Femur (tissue), 1 donor: Measurements from ENCODE around the gene ALOX15.
A peak's percentile ranks its signal among the peaks of the same experiment; 100 is the strongest.
"Not testable (repeated sequence)": the region's sequence is repeated elsewhere in the genome, so short reads cannot be mapped to it uniquely, and the experiment has no call there.

Source experiments
- DNase-seq: peaks from one replicate; pipeline ENCODE4 v3.0.0-alpha.2; 2017

ALOX15 gene

DNA sequence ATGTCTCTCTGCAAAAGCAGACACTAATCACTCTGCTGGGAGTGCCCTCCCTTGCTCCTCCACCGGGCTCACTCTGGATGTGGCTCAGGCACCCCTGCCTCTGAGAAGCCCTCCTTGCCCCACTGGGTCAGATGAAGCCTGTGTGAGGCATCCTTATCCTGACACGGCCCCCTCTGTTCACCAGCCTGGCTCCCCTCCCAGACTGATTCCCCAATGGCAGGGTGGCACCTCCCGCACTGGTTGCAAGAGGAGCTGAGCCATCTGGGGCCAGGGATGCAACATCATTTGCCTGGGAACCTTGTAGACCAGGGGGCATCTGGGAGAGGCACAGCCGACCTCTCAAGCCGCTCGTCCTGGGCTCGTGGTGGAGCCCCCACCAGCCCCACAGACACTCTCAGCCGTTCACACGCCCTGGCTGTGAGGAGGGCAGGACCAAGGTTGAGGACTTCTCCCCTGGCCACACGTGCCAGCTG, 50.5 kb downstream of the ALOX15 start:
- DNase-seq, result no peak

DNA sequence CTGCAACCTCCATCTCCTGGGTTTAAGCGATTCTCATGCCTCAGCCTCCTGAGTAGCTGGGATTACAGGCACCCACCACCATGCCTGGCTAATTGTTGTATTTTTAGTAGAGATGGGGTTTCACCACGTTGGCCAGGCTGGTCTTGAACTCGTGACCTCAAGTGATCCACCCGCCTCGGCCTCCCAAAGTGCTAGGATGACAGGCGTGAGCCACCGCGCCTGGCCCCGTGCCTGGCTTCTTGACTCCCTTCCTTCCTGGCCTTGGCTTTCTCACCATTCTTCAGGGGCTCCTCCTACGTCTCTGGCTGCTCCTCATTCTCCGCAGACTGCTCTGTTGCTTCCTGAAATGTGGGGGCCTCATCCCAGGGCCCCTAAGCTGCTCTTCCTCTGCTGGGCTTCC, 51.4 kb downstream of the ALOX15 start:
- not testable (repeated sequence) for DNase-seq

DNA sequence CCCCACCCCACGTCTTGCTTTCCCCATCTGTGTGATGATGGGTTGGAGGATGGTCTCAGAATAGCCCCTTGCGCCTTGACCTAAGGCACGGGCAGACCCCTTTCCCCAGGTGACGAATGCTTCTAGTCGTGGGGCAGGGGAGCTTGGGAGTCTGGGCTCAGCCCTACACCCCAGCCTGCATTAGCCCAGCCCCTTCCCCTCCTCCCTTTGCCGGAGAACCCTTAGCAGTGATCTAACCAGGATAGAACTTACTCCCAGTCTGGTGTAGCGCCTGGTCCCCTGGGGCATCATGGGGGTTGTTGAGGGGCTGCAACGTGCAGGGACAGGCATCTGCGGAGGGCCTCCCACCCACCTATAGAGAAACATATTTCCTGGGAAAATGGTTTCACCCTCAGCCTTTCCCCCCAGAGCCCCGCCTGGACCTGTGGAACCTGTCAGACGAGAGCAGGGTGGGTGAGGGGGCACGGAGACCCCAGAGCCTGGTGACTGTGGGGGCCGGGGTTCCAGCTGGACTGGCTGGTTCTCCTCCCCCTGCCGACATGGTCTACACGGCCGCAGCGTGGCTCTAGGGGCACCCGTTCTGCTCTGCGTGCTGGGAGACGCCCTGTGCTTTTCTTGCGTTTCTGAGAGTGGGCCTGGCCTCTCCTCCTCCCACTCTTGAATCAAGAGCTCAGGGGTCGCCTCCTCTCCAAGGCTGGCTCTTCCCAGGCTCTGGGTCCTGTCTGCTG, 52.4 kb downstream of the ALOX15 start:
- no peak for DNase-seq

- DNase-seq, result no peak
These were observed 53.1 kb downstream of the ALOX15 start for GRCh38 chr17:4588391-4588790.

DNA sequence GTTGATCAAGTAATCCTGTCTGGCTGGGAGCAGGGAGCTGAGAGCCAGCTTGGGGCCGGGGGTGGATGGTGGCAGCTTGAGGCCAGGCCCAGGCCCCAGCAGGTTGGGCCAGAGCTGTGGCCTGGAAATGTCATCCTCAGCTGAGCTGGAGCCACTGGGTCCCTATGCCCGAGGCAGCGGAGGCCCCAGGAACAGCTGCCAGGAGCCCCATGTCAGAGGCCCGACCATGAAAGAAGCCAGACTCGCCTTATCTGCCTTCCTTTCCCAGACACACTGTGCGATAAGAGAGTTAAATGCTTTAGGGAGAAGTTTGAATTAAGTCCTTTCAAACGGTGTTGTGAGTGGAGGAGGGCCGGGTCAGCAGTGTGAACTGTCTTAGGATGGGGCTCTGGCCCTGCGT, 53.7 kb downstream of the ALOX15 start:
- DNase-seq, result no peak

GRCh38 chr17:4587195-4587594, 54.3 kb downstream of the ALOX15 start:
- DNase-seq, result no peak

DNA sequence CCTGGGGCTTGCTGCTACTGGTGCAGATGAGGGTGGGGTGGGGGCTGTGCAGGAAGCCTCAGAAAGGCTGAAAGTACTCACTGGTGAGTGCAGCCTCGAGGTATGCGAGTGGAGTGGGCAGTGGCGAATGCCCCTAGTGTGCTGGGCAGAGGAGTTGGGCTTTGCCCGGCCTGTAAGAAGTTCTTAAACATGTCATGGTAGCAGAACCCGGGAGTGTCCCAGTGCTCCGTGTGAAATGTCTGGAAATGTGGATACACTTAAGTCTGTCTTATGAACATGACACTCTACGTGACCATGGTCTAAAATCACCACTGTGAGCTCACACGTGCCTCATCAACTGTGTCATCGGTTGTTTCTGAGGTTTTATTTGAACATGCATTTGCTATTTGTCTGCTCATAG, 55.4 kb downstream of the ALOX15 start:
- no peak for DNase-seq

GRCh38 chr17:4585638-4585994, 55.9 kb downstream of the ALOX15 start:
- DNase-seq, result no peak

GRCh38 chr17:4584917-4585637, 56.4 kb downstream of the ALOX15 start:
- DNase-seq, result no peak

GRCh38 chr17:4584101-4584916, 57.2 kb downstream of the ALOX15 start, which contains the start of gene SMTNL2:
Gene SMTNL2, plus strand, starts transcription at chr17:4584529. Its CDS starts 77 bp downstream, at chr17:4584606.
- DNase-seq, result peak; percentile 71

GRCh38 chr17:4583782-4584100, 57.7 kb downstream of the ALOX15 start:
- DNase-seq, result no peak

DNA sequence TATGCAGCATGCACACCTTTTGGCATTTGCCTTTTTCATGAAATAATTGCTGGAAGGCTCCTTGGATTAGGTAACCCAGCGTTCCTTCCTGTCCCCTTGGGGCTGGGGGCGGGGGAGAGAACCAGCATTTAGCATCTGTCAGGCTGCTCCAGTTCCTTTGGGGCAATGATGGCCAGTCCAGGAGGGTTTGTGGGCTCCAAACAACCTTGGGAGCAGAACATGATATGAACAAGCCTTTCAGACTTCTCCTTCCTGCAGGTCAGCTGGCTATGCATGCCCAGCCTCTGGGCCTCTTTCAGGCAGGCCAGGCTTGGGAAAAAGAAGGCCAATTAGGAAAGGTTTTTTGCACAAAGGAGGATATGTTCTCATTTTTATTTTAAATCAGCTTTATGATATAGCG, 58.3 kb downstream of the ALOX15 start:
- DNase-seq, result no peak

DNA sequence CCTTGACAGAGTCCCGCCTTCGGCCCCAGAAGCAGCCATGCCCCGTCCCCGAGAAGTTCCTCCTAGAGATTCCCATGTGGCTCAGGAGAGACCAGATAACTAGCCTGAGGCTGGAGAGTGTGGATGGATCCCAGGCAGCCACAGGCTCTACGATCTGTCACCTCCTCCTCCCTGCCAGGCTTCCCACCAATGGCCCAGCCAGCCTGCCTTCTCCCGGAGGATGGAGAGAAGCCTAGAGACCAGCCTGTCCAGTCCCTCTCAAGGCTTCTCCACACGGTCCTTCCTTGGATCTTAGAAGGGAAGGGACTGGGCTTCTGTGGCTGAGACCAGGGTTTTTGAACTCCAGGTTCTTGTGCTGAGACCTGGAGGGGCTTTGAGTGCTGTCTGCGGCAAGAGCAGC, 58.8 kb downstream of the ALOX15 start:
- DNase-seq, result no peak

DNA sequence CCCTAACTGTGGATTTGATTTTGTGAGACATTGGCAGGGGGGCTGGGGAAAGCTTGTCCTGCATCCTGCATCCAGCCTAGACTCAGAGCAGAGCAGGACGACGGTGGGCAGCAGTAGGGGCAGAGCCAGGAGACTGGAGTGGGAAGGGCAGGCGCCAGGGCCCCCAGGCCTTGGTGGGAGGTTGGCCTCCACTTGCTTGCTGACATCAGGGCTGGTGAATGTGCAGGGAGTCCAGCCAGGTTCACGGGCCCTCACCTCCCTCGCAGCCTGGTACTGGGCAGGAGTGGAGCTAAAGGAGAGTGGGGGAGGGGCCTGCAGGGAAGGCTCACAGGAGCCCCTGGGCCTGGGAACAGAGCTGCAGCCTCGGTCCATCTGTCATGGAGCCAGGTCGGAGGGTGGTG, 59.4 kb downstream of the ALOX15 start:
- DNase-seq, result no peak
